ENCODE measurements around the gene TAS2R20.

The TAS2R20 gene

GRCh38 chr12:10959804-10960203 lies 38.3 kb downstream of the TAS2R20 start:
- DNase-seq (ENCODE audit: low read depth in 2 of 2): no peak

GRCh38 chr12:10957741-10958140 lies 40.4 kb downstream of the TAS2R20 start:
- peak; percentile 62 to 65 for DNase-seq (ENCODE audit: low read depth in 2 of 2)

- DNase-seq (ENCODE audit: low read depth in 2 of 2): no peak
Observed at GRCh38 chr12:10956085-10956484, 42.0 kb downstream of the TAS2R20 start.

- DNase-seq (ENCODE audit: low read depth in 2 of 2): no peak
Observed at GRCh38 chr12:10952645-10953044, 45.5 kb downstream of the TAS2R20 start.
